Activated T-helper 17 cell treated with anti-CD3 and anti-CD28 coated beads, Interleukin-2, amount 50 U/mL, for 72 hours (primary cell): ENCODE measurements around the gene CACNB2. TPM values are rescaled to one million over a fixed set of nuclear protein-coding genes. Genes with fewer than 3 reads are reported as not detected.

Experiments used
- ATAC-seq: fragments of 150-1000 bp; cut with Tn5 transposase; replicated peaks from 2 replicates; pipeline ENCODE4 v1.10.0; 2021; ENCODE audit warnings: mild to moderate bottlenecking, moderate library complexity
- H3K27ac Mint-ChIP-seq: one replicate; pipeline ENCODE4 v1.8.0; 2022; ENCODE audit warnings: mixed read lengths
- H3K27me3 Mint-ChIP-seq: one replicate; pipeline ENCODE4 v1.8.0; 2022; ENCODE audit warnings: mixed read lengths
- H3K36me3 Mint-ChIP-seq: one replicate; pipeline ENCODE4 v1.8.0; 2022; ENCODE audit warnings: low read depth, mild to moderate bottlenecking, mixed read lengths
- H3K4me1 Mint-ChIP-seq: one replicate; pipeline ENCODE4 v1.8.0; 2022; ENCODE audit warnings: mixed read lengths
- H3K4me3 Mint-ChIP-seq: one replicate; pipeline ENCODE4 v1.8.0; 2022; ENCODE audit warnings: mild to moderate bottlenecking, mixed read lengths
- H3K9me3 Mint-ChIP-seq: one replicate; pipeline ENCODE4 v1.8.0; 2022; ENCODE audit warnings: mixed read lengths
- total RNA-seq, 2 donors: library from RNA; stranded (reverse); gene quantifications; one replicate each; pipeline ENCODE4 v1.2.3, GENCODE V29; 2022

The CACNB2 gene
- total RNA-seq, result not detected

DNA sequence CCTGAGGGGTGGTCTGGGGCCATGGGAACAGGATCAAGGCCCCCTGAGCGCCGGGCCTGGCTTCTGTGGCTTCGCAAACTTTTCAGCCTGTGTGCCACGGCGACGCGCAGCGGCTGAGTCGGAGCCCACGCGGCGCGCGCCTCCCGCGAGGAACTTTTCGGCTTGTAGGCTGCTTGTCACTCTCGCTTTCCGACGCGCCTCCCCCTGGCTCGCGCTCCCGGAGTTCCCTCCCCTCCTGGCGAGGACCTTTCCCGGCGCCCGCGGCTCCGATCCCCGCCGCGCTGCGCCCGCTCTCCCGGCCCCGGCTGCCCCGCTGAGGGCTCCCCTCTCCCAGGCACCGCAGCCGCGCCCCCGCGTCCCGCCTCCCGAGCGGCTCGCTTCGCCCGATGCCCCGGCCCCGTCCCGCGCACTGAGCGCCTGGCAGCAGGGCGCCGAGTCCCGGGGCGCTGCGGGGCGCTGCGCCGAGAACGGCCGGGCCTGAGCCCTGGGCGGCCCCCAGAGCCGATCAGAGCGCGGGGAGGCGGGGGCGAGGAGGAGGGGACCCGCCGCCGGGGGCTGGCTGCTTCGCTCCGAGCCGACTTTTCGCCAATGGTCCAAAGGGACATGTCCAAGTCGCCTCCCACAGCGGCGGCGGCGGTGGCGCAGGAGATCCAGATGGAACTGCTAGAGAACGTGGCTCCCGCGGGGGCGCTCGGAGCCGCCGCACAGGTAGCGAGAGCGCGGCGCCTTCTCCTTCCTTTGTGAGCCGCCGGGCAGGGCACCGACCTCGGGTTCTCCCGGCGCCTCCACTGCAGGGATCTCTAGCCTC lies at the start of gene CACNB2:
Gene CACNB2 (plus strand): TSS at position 276 of the 808 bp plus-strand sequence.
- Mint-ChIP-seq H3K27me3 (peaks cover 24% of the 10 kb centered on the region), H3K27ac (no peak within 1 kb of the TSS), H3K36me3 (no peaks in the 10 kb centered on the region), H3K4me1 (no peaks in the 10 kb centered on the region), H3K4me3 (no peak within 1 kb of the TSS), H3K9me3 (no peaks in the 10 kb centered on the region)
- no peak for ATAC-seq

DNA sequence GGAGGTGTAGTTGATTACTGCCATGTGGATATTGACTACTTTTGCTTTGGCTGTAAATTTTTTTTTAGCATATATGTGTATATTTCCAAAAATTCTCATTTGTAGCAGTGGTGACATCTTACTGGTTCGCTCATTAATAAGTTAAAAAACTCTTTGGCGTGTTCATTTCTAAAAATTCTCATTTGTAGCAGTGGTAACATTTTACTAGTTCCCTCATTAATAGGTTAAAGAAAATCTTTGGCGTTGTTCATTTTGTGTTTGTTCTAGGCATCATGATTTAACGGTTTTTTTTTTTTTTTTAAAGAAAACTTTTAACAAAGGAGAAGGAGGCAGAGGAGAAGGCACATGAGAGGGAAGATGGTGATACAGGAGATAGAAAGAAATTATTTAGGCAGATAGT lies 45.9 kb upstream of the CACNB2 start:
- Mint-ChIP-seq H3K27ac (no peak overlapping the region), H3K9me3 (no peaks in the 10 kb centered on the region), H3K4me1 (no peaks in the 10 kb centered on the region), H3K27me3 (peaks cover 10% of the 10 kb centered on the region), H3K4me3 (no peak overlapping the region), H3K36me3 (no peaks in the 10 kb centered on the region)
- no peak for ATAC-seq

GRCh38 chr10:18094793-18095192 lies 45.4 kb upstream of the CACNB2 start:
- no peaks in the 10 kb centered on the region for H3K4me1 Mint-ChIP-seq
- no peak for ATAC-seq
- H3K4me3 Mint-ChIP-seq, result no peak overlapping the region
- no peaks in the 10 kb centered on the region for H3K36me3 Mint-ChIP-seq
- H3K27ac Mint-ChIP-seq, result no peak overlapping the region
- H3K9me3 Mint-ChIP-seq, result no peaks in the 10 kb centered on the region
- H3K27me3 Mint-ChIP-seq, result peaks cover 11% of the 10 kb centered on the region

- Mint-ChIP-seq H3K9me3 (no peaks in the 10 kb centered on the region), H3K4me1 (no peaks in the 10 kb centered on the region), H3K36me3 (no peaks in the 10 kb centered on the region), H3K27me3 (peaks cover 11% of the 10 kb centered on the region), H3K27ac (no peak overlapping the region), H3K4me3 (no peak overlapping the region)
- no peak for ATAC-seq
Observed at GRCh38 chr10:18097524-18097923, 42.7 kb upstream of the CACNB2 start.

GRCh38 chr10:18098201-18098600 lies 42.0 kb upstream of the CACNB2 start:
- Mint-ChIP-seq H3K36me3 (no peaks in the 10 kb centered on the region), H3K27ac (no peak overlapping the region), H3K4me3 (no peak overlapping the region), H3K9me3 (no peaks in the 10 kb centered on the region), H3K4me1 (no peaks in the 10 kb centered on the region), H3K27me3 (peaks cover 11% of the 10 kb centered on the region)
- ATAC-seq, result no peak

GRCh38 chr10:18099415-18099814 lies 40.8 kb upstream of the CACNB2 start:
- Mint-ChIP-seq H3K27ac (no peak overlapping the region), H3K4me1 (no peaks in the 10 kb centered on the region), H3K9me3 (no peaks in the 10 kb centered on the region), H3K27me3 (peaks cover 11% of the 10 kb centered on the region), H3K36me3 (no peaks in the 10 kb centered on the region), H3K4me3 (no peak overlapping the region)
- ATAC-seq, result no peak

DNA sequence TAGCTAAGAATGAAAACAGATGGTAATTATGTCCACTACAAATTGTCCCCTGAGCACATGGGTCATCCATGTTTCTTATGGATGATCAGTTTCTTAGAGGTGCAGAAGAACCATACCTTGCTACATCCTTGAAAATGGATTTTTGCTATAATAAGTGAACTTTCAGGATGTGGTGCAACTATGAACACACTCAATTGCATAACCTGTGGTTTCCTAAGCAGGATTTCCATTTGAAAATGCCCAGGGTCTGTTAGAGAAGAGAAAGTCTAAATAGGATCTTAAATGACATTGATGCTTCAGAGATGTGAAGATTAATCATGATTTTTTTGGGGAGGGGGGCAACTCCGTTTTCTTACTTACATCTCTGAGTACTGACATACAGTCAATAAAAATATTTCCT lies 39.6 kb upstream of the CACNB2 start:
- no peaks in the 10 kb centered on the region for H3K4me1 Mint-ChIP-seq
- H3K9me3 Mint-ChIP-seq, result no peaks in the 10 kb centered on the region
- H3K27me3 Mint-ChIP-seq, result peaks cover 8% of the 10 kb centered on the region
- H3K4me3 Mint-ChIP-seq, result no peak overlapping the region
- no peaks in the 10 kb centered on the region for H3K36me3 Mint-ChIP-seq
- no peak for ATAC-seq
- H3K27ac Mint-ChIP-seq, result no peak overlapping the region

- Mint-ChIP-seq H3K4me3 (no peak overlapping the region), H3K4me1 (no peaks in the 10 kb centered on the region), H3K36me3 (no peaks in the 10 kb centered on the region), H3K27me3 (peaks cover 9% of the 10 kb centered on the region), H3K9me3 (no peaks in the 10 kb centered on the region), H3K27ac (no peak overlapping the region)
- ATAC-seq, result no peak
Observed at GRCh38 chr10:18102404-18102803, 37.8 kb upstream of the CACNB2 start.

DNA sequence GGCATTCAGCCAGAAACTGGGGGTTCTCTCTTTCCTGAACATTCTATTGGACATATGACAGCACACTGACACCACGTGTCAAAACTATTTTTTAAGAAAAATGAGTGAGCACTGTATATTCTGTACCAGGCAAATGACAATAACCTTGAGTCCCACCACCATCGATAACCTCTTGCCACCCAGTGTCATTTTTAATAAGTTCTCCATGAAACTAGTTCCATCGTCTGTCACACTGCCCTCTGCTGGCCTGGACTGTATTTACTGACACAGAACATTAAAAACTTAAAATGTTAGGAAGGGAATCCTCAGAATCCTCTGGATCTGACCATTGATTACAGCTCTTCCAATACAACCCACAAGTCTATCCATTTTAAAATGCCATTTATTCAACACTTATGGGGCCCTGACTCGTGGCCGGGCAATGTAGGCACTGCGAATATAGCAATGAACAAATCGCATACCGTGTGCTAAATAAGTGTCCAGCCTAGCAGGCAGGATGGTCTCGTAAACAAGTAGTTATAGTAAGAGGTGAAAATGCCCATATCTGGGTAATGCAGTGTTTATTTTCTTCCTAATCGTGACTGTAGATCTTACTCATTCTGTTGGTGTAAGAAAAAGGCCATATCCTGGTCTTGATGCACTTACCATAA lies 35.9 kb upstream of the CACNB2 start:
- no peak overlapping the region for H3K27ac Mint-ChIP-seq
- H3K9me3 Mint-ChIP-seq, result no peaks in the 10 kb centered on the region
- H3K27me3 Mint-ChIP-seq, result peaks cover 5% of the 10 kb centered on the region
- no peaks in the 10 kb centered on the region for H3K4me1 Mint-ChIP-seq
- H3K36me3 Mint-ChIP-seq, result no peaks in the 10 kb centered on the region
- no peak for ATAC-seq
- H3K4me3 Mint-ChIP-seq, result no peak overlapping the region

- no peaks in the 10 kb centered on the region for H3K36me3 Mint-ChIP-seq
- no peaks in the 10 kb centered on the region for H3K4me1 Mint-ChIP-seq
- peaks cover 4% of the 10 kb centered on the region for H3K27me3 Mint-ChIP-seq
- no peak overlapping the region for H3K4me3 Mint-ChIP-seq
- no peak overlapping the region for H3K27ac Mint-ChIP-seq
- no peak for ATAC-seq
- H3K9me3 Mint-ChIP-seq, result no peaks in the 10 kb centered on the region
Observed at GRCh38 chr10:18109341-18109870, 30.8 kb upstream of the CACNB2 start.

- Mint-ChIP-seq H3K4me1 (no peaks in the 10 kb centered on the region), H3K9me3 (peaks cover 4% of the 10 kb centered on the region), H3K27ac (no peak overlapping the region), H3K36me3 (no peaks in the 10 kb centered on the region), H3K27me3 (peaks cover 6% of the 10 kb centered on the region), H3K4me3 (no peak overlapping the region)
- no peak for ATAC-seq
Observed at GRCh38 chr10:18113881-18114280, 26.3 kb upstream of the CACNB2 start.

DNA sequence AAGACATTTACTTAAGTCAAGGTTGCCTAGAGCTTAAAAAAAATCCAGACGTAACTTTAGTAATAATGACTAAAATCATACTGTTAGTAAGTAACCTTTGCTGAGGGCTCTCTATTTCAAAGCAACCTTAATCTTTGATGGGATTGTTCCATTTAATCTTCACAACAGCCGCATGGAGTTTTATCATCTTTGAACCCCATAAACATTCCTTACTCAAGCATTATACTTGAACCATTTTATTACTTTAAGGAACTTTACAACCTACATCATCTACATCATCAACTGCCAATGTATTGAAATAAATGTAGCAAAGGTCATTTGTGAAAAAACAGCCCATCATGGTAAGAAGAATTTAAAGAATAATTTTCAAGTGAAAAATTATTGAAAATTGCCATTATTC lies 22.9 kb upstream of the CACNB2 start:
- Mint-ChIP-seq H3K9me3 (peaks cover 4% of the 10 kb centered on the region), H3K27ac (no peak overlapping the region), H3K36me3 (no peaks in the 10 kb centered on the region), H3K4me1 (no peaks in the 10 kb centered on the region), H3K4me3 (no peak overlapping the region), H3K27me3 (peaks cover 6% of the 10 kb centered on the region)
- ATAC-seq, result no peak

DNA sequence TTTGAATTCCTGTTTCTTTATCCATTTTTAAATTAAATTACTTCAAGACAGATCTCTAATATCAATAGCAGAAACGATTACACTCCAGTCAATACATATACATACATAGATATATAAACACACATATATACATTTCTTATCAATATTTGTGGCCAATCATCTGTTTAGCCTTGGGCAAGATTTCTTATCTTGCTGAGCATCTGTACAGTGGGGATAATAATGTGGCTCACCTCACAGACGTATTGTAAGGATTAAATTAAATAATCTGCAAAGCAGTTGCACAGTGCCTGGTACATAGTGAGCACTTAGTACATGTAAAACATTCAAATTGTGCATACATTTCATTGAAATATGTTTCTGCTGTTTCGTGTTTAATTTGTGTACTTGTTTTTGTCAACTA lies 17.5 kb upstream of the CACNB2 start:
- Mint-ChIP-seq H3K4me3 (no peak overlapping the region), H3K27me3 (no peaks in the 10 kb centered on the region), H3K36me3 (no peaks in the 10 kb centered on the region), H3K9me3 (no peaks in the 10 kb centered on the region), H3K27ac (no peak overlapping the region), H3K4me1 (no peaks in the 10 kb centered on the region)
- ATAC-seq, result no peak

DNA sequence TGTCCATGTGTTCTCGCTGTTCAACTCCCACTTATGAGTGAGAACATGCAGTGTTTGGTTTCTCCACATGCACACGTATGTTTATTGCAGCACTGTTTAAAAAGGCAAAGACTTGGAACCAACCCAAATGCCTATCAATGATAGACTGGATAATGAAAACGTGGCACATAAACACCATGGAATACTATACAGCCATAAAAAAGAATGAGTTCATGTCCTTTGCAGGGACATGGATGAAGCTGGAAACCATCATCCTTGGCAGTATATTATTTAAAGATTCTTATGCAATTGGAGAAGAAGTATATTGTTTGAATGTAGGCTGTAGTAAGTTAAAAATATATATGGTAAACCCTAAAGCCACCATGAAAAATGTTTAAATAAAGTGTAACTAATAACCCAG lies 7.2 kb upstream of the CACNB2 start:
- no peak overlapping the region for H3K27ac Mint-ChIP-seq
- no peaks in the 10 kb centered on the region for H3K36me3 Mint-ChIP-seq
- no peaks in the 10 kb centered on the region for H3K4me1 Mint-ChIP-seq
- no peak for ATAC-seq
- no peaks in the 10 kb centered on the region for H3K9me3 Mint-ChIP-seq
- no peak overlapping the region for H3K4me3 Mint-ChIP-seq
- H3K27me3 Mint-ChIP-seq, result peaks cover 6% of the 10 kb centered on the region

DNA sequence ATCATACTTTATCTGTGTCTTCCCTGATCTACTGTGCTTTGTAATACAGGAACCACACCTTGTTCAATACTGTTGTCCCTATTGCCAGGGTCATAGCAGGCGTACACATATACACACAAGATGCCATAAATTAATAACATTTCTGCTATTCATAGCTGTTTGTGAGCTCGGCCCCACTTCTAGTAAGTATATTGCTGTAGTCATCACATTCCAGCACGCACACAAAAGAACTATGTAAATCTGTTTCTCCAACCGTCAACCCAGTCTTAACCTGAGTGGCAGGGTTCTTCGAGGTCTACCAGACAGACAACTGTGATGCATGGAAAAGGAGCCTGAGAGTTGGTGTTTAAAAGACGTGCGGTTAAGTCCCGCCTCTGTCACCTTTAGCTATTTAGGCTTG lies 5.7 kb upstream of the CACNB2 start:
- H3K27ac Mint-ChIP-seq, result no peak overlapping the region
- no peaks in the 10 kb centered on the region for H3K4me1 Mint-ChIP-seq
- H3K4me3 Mint-ChIP-seq, result no peak overlapping the region
- no peaks in the 10 kb centered on the region for H3K9me3 Mint-ChIP-seq
- H3K27me3 Mint-ChIP-seq, result peaks cover 3% of the 10 kb centered on the region
- no peaks in the 10 kb centered on the region for H3K36me3 Mint-ChIP-seq
- ATAC-seq, result no peak
